GM21737 (cell line): ENCODE results near the gene MOV10L1.
"Not testable (repeated sequence)": the region's sequence is repeated elsewhere in the genome, so short reads cannot be mapped to it uniquely, and the experiment has no call there.

ENCODE experiments used
- ATAC-seq: cut with Tn5 transposase; IDR thresholded peaks from one replicate; pipeline ENCODE4 v1.9.1; 2021; ENCODE audit warnings: mild to moderate bottlenecking, moderate library complexity; ENCODE audit not compliant: unreplicated experiment

MOV10L1 gene

GRCh38 chr22:50151571-50152537 lies 62.0 kb downstream of the MOV10L1 start:
- ATAC-seq = no peak

DNA sequence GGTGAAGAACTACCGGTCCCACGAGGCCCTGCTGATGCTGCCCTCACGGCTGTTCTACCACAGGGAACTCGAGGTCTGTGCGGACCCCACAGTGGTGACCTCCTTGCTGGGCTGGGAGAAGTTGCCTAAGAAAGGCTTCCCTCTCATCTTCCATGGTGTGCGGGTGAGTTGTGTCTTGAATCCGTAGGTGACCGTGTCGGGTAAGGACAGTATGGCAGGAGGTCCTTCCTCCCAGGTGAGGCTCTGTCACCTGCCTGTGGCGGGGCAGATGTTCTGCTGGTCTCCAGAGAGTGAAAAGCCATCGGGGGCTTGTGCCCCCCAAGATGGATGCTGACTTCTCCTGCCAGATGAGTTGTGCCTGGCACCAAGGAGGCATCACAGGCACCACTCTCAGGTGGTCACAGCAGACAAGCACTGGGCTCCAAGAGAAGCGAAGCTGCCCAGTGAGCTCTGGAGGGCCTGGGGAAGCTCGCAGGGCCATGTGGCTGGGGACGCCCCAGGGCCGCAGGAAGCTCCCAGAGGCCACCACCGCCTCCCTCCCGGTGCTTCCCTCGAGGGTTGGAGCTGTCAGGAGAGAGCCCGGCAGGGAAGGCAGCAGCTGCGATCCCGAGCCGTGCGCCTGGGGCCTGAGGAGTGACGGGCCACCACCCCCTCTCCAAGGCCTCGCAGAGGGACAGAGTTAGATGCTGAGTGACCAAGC lies 63.4 kb downstream of the MOV10L1 start:
- no peak for ATAC-seq

DNA sequence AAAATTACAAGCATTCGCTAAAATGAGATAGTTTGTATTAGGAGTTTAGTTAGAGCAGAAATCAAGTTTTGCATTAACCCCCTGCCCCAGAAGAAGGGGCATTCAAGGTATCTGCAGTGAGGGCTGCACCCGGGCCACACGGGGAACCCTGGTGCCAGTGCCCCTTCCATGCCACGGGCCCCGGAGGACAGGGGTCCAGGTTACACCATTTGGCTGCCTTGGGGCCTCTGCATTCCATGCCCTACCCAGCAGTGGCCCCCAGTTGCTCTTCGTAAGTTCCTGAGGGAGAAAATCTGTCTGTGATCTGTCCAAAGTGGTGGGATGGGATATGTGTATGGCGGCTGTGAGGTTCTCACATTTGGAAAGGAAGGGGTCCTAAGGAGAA lies 63.9 kb downstream of the MOV10L1 start:
- ATAC-seq = no peak

DNA sequence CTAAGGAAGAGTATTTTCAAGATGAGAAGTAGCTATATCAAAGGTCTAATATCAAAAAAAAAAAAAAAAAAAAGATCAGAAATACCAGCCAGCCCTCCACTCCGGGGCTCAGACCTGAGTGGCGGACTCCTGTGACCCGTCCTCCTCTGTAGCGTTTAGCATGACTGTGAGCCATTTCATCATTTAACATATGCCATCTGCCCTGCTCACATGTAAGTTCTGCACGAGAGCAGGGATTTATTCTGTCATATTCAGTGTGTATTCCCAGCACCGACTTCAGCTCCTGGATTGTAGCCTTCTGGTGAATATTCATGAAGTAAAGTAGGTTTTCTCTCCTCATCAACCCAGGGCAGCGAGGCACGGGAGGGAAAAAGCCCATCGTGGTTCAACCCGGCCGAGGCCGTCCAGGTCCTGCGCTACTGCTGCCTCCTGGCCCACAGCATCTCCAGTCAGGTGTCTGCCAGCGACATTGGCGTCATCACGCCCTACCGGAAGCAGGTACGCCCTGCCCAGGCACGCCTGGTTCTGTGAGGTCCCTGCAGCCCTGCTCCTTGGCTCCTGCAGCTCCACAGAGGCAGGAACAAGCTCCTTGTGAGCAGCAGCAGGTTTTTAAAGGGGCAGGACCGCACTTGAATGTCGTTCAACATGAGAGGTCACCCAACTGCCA lies 68.0 kb downstream of the MOV10L1 start:
- no peak for ATAC-seq

- no peak for ATAC-seq
Observed at GRCh38 chr22:50160947-50161346, 71.1 kb downstream of the MOV10L1 start.

- ATAC-seq = no peak
Observed at GRCh38 chr22:50161508-50162390, 71.9 kb downstream of the MOV10L1 start.

DNA sequence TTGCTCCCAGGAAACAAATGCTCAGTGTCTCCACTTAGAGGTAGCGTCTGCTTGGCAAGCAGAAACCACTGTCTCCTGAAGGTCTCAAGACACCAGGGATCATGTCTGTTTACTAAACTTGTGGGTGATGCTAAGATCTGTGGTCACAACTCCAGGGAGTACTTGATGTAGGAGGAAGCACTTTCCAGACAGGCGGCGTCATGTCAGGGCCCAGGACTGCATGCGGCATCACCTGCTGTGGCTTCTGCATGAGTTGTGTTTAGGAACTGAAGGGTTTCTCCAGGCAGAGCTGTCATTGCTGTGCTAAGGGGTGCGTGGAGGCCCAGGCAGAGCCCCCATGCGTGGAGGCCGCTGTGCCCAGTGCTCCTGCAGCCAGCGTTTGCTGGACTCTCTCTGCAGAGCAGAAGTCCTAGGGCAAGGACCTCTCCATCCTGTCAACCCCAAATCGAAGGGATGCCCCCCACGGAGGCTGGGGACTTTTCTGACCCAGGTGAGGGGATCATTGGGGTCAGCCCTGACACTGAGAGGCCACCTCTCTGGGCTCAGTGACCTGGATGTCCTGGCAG lies 72.7 kb downstream of the MOV10L1 start:
- no peak for ATAC-seq

DNA sequence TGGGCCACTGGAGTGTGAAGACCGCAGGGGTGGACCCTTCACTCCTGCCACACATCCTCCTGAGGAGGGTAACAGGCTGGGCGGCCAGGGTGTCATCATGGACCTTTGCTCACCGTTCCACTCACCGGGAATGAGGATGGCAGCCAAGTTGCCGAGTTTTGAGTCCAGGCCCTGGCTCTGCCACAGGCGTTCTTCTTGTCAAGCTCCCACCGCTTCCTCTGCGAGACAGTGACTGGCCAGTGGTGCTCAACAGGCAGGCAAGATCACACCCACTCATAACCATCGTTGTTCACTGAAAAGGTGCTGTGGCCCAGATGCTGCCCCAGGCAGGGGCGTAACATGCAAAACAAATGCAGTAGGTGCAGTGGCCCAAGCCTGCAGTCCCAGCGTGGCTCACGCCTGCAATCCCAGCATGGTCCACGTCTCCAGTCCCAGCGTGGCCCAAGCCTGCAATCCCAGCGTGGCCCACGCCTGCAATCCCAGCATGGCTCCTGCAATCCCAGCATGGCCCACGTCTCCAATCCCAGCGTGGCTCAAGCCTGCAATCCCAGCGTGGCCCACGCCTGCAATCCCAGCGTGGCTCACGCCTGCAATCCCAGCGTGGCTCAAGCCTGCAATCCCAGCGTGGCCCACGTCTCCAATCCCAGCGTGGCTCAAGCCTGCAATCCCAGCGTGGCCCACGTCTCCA lies 75.8 kb downstream of the MOV10L1 start:
- no peak for ATAC-seq

- ATAC-seq = no peak
Observed at GRCh38 chr22:50167689-50168489, 78.1 kb downstream of the MOV10L1 start.

- not testable (repeated sequence) for ATAC-seq
Observed at GRCh38 chr22:50168490-50169180, 78.8 kb downstream of the MOV10L1 start.

- no peak for ATAC-seq
Observed at GRCh38 chr22:50169181-50169759, 79.5 kb downstream of the MOV10L1 start.

- no peak for ATAC-seq
Observed at GRCh38 chr22:50169774-50170341, 80.1 kb downstream of the MOV10L1 start.

DNA sequence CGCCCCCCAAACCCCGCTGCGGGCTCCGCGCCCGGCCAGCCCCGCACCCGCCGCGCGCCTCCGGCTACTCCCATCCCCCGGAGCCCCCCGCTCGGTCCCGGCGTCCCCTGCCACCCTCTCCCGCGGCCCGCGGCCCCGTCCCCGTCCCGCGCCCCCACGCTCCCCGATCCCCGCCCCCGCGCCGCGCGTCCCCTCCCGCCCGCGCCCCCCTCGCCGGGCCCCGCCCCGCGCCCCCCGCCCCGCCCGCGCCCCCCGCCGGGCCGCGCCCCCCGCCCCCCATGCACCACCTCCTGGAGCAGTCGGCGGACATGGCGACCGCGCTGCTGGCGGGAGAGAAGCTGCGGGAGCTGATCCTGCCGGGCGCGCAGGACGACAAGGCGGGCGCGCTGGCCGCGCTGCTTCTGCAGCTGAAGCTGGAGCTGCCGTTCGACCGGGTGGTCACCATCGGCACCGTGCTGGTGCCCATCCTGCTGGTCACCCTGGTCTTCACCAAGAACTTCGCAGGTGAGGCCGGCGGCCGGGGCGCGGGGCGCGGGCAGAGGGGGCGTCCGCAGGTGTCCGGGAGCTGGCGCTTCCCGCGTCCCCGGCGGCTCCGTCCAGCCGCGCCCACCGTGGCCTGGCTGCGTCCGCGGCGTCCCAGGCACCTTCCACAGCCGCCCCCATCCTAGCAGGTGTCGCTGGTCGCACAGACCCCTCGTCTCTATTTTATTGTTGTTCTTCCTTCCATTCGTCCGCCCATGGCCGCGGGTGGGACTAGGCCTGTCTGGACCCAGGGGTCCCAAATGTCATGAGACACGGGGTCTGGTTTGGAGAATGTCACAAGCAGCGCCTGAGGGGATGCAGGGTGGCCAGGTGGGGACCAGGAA lies 80.9 kb downstream of the MOV10L1 start, which contains the start of gene PANX2:
PANX2 (plus strand) TSS at position 279 of the 866 bp plus-strand sequence; CDS start at position 279, 0 bp downstream.
- ATAC-seq = no peak

GRCh38 chr22:50171319-50171964 lies 81.6 kb downstream of the MOV10L1 start:
- ATAC-seq = no peak

- no peak for ATAC-seq
Observed at GRCh38 chr22:50171965-50172421, 82.2 kb downstream of the MOV10L1 start.
